Endothelial cell of umbilical vein (primary cell): Measurements from ENCODE around the gene FOXF1. TPM values are rescaled to one million over a fixed set of nuclear protein-coding genes. Genes with fewer than 3 reads are reported as not detected.

Experiments
- BruUV-seq: library from RNA; stranded (reverse); fragments of 400-500 nt; replicated peaks from 2 replicates; lab custom pipeline; 2021; lab: Mats Ljungman, UMichigan
- CTCF ChIA-PET: fragments of 300-600, 350-600 bp; sonication (Branson Sonifier 250); formaldehyde crosslinking; loops from one replicate; lab custom pipeline; 2021; ENCODE audit warnings: antibody characterized with exemption, inconsistent platforms; lab: Charles Lee
- POLR2A ChIA-PET: fragments of 300-600, 350-600 bp; sonication (Branson Sonifier 250); formaldehyde crosslinking; loops from one replicate; lab custom pipeline; 2021; ENCODE audit warnings: antibody characterized with exemption, inconsistent platforms; lab: Charles Lee
- DNase-seq: peaks from one replicate; pipeline ENCODE4 v3.0.0-alpha.2; 2011; ENCODE audit warnings: low read depth, low spot score
- FAIRE-seq: peaks from 2 replicates; lab custom pipeline; 2011; peaks lifted over from hg19 to GRCh38; lab: Jason Lieb, UNC
- H2AFZ ChIP-seq: 2 replicates; pipeline ENCODE4 v1.6.0; 2012; ENCODE audit warnings: low read depth, low read length, control low read depth, inconsistent platforms
- H3K27ac ChIP-seq: 2 replicates; pipeline ENCODE4 v1.5.1; 2011; ENCODE audit warnings: low read depth, mild to moderate bottlenecking, control low read depth, low read length, moderate library complexity; ENCODE audit not compliant: insufficient read depth
- H3K27me3 ChIP-seq, 2 experiments: 2 replicates each; pipeline versions ENCODE4 v1.6.0 to v1.6.1; 2011; ENCODE audit warnings: low read length in 2 of 2, mixed read lengths in 1 of 2; ENCODE audit not compliant: control insufficient read depth in 2 of 2, insufficient read depth in 2 of 2
- H3K36me3 ChIP-seq, 2 experiments: 2 replicates in 1 of 2; 3 replicates in 1 of 2; pipeline ENCODE4 v1.5.1; 2011; ENCODE audit warnings: low read length in 2 of 2, mild to moderate bottlenecking in 1 of 2, moderate library complexity in 1 of 2; ENCODE audit not compliant: control insufficient read depth in 2 of 2, insufficient read depth in 2 of 2; ENCODE audit errors: extremely low read depth in 1 of 2
- H3K4me1 ChIP-seq: 3 replicates; pipeline ENCODE4 v1.5.1; 2011; ENCODE audit warnings: mild to moderate bottlenecking, low read length; ENCODE audit not compliant: control insufficient read depth, insufficient read depth; ENCODE audit errors: extremely low read depth
- H3K4me2 ChIP-seq: 2 replicates; pipeline ENCODE4 v1.6.1; 2011; ENCODE audit warnings: low read length, control low read depth, mixed read lengths; ENCODE audit not compliant: insufficient read depth
- H3K4me3 ChIP-seq, 3 experiments: fragments of 200-600 bp in 1 of 3; sonication (generic), shearing (Covaris generic) in 1 of 3; replicated peaks in 1 of 3; 2 replicates each; pipeline ENCODE4 v1.5.1; 2011 to 2016; ENCODE audit warnings: control low read depth in 3 of 3, low read length in 3 of 3, mild to moderate bottlenecking in 2 of 3, inconsistent platforms in 1 of 3, low read depth in 1 of 3, moderate library complexity in 1 of 3; ENCODE audit not compliant: insufficient read depth in 1 of 3
- H3K79me2 ChIP-seq: 2 replicates; pipeline ENCODE4 v1.6.0; 2012; ENCODE audit warnings: low read length, inconsistent platforms; ENCODE audit not compliant: control insufficient read depth, insufficient read depth
- H3K9ac ChIP-seq: replicated peaks from 2 replicates; pipeline ENCODE3; 2011; ENCODE audit warnings: low read length, control low read depth; ENCODE audit not compliant: insufficient read depth; ENCODE audit errors: extremely low read depth
- H3K9me1 ChIP-seq: replicated peaks from 3 replicates; pipeline ENCODE4 v1.6.0; 2011; ENCODE audit warnings: mild to moderate bottlenecking, low read length; ENCODE audit not compliant: control insufficient read depth, insufficient read depth; ENCODE audit errors: extremely low read depth
- H3K9me3 ChIP-seq: replicated peaks from 2 replicates; pipeline ENCODE4 v1.5.1; 2012; ENCODE audit warnings: low read length, inconsistent platforms; ENCODE audit not compliant: control insufficient read depth, insufficient read depth
- H4K20me1 ChIP-seq: replicated peaks from 2 replicates; pipeline ENCODE3; 2011; ENCODE audit warnings: mild to moderate bottlenecking, low read length; ENCODE audit not compliant: control insufficient read depth, insufficient read depth; ENCODE audit errors: extremely low read depth
- EZH2 ChIP-seq: IDR thresholded peaks from 2 replicates; pipeline ENCODE4 v1.6.1; 2012; ENCODE audit warnings: borderline replicate concordance, low read depth, mild to moderate bottlenecking, moderate library complexity, low read length, inconsistent platforms; ENCODE audit not compliant: severe bottlenecking
- FOS ChIP-seq: IDR thresholded peaks from 2 replicates; pipeline ENCODE4 v1.6.1; 2011; ENCODE audit warnings: mild to moderate bottlenecking, low read length, moderate library complexity, borderline replicate concordance; ENCODE audit not compliant: insufficient read depth
- GATA2 ChIP-seq: IDR thresholded peaks from 2 replicates; pipeline ENCODE4 v1.7.0; 2011; ENCODE audit warnings: low read depth, mild to moderate bottlenecking, moderate library complexity, mixed read lengths, low read length; ENCODE audit not compliant: insufficient read length, insufficient read depth
- JUN ChIP-seq: IDR thresholded peaks from 2 replicates; pipeline ENCODE4 v1.6.1; 2011; ENCODE audit warnings: borderline replicate concordance, low read depth; ENCODE audit not compliant: insufficient read length, insufficient read depth
- MYC ChIP-seq: IDR thresholded peaks from one replicate; pipeline ENCODE4 v1.6.1; 2011; ENCODE audit warnings: mild to moderate bottlenecking, low read depth, low read length
- POLR2A ChIP-seq: IDR thresholded peaks from 2 replicates; pipeline ENCODE4 v1.6.1; 2012; ENCODE audit warnings: low read depth, mild to moderate bottlenecking, control low read depth, low read length
- POLR2AphosphoS5 ChIP-seq: IDR thresholded peaks from 2 replicates; pipeline ENCODE4 v1.6.1; 2012; ENCODE audit warnings: low read depth, mild to moderate bottlenecking, control low read depth, low read length, moderate library complexity; ENCODE audit not compliant: insufficient read depth
- dilution Hi-C: fragments of 300-500 bp; cut with MboI; formaldehyde crosslinking; loops from one replicate; pipeline ENCODE4 v1.15.0; 2019; ENCODE audit warnings: low sequenced_read_pairs; ENCODE audit not compliant: extremely low pct_ligation_motif_present
- intact Hi-C: fragments of 100-400 bp; cut with micrococcal nuclease; formaldehyde crosslinking; loops from one replicate; pipeline ENCODE4 v1.10.0; 2022
- polyA plus RNA-seq, 4 experiments: library from polyadenylated mRNA; depleted of rRNA in 3 of 4; stranded (reverse) in 3 of 4; unstranded in 1 of 4; fragments of >200 nt; gene quantifications; 2 replicates each; pipeline versions ENCODE4 v1.2.1 to v1.2.3, GENCODE V29; 2011 to 2012; ENCODE audit warnings: missing spikeins in 1 of 4
- total RNA-seq: library from RNA; stranded (reverse); gene quantifications from 2 replicates; pipeline ENCODE4 v1.2.3, GENCODE V29; 2021
- TF ChIP-seq, protein P1 (sequence below): IDR thresholded peaks from 2 replicates; pipeline ENCODE4 v1.6.1; 2011; ENCODE audit not compliant: insufficient read depth, insufficient read length
- TF ChIP-seq, protein P2 (sequence below), 2 donors: IDR thresholded peaks; 1 replicate in 1 of 2; 2 replicates in 1 of 2; pipeline ENCODE4 v1.5.1; 2011; ENCODE audit warnings: low read length in 2 of 2, mild to moderate bottlenecking in 2 of 2, moderate library complexity in 2 of 2, control low read depth in 1 of 2, inconsistent platforms in 1 of 2, low read depth in 1 of 2; ENCODE audit not compliant: insufficient read depth in 1 of 2; ENCODE audit errors: extremely low read depth in 1 of 2

FOXF1 gene
- total and polyA plus RNA-seq, 2 donors (not counting 3 experiments of a cell fraction or from before 2014, with no cell fraction given) = 1.0 to 1.1 TPM

DNA sequence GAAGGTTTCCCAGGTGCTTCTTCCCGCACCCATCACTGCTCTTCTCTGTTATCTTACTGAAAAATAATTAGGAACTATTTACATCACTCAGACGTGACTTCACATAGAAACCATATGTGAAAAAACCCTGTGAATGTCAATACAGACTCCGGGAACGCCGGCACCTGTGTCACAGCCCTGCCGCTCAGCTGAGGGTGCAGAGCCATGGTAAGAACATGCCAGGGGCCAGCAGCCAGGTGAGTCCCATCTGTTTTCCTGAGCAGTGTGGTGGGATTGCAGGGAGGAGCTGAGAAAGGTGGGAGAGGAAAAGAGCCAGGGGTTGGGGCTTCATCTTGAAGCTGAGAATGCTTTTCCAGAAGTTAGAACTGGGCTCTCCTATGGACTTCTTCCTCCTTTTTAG, 13.7 kb downstream of the FOXF1 start:
- Histone ChIP-seq H3K4me2 (no peak overlapping the region), H3K9ac (no peak overlapping the region), H2AFZ (no peak overlapping the region), H3K27ac (no peak overlapping the region), H3K36me3 (no peaks in the 10 kb centered on the region), H3K27me3 (no peaks in the 10 kb centered on the region), H3K9me3 (no peaks in the 10 kb centered on the region), H3K4me3 (no peak overlapping the region), H3K4me1 (no peaks in the 10 kb centered on the region), H3K79me2 (no peaks in the 10 kb centered on the region), H4K20me1 (no peaks in the 10 kb centered on the region), H3K9me1 (no peaks in the 10 kb centered on the region)
- no TSS peak for BruUV-seq
- DNase-seq (no peak), FAIRE-seq (no peak)
- ChIA-PET CTCF (no interaction called here), POLR2A (no interaction called here)
- TF ChIP-seq FOS (no peak), POLR2A (no peak), EZH2 (no peak), JUN (no peak), GATA2 (no peak), MYC (no peak), POLR2AphosphoS5 (no peak)
- TF ChIP-seq, protein P1, sequence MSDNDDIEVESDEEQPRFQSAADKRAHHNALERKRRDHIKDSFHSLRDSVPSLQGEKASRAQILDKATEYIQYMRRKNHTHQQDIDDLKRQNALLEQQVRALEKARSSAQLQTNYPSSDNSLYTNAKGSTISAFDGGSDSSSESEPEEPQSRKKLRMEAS = no peak
- TF ChIP-seq, protein P2, sequence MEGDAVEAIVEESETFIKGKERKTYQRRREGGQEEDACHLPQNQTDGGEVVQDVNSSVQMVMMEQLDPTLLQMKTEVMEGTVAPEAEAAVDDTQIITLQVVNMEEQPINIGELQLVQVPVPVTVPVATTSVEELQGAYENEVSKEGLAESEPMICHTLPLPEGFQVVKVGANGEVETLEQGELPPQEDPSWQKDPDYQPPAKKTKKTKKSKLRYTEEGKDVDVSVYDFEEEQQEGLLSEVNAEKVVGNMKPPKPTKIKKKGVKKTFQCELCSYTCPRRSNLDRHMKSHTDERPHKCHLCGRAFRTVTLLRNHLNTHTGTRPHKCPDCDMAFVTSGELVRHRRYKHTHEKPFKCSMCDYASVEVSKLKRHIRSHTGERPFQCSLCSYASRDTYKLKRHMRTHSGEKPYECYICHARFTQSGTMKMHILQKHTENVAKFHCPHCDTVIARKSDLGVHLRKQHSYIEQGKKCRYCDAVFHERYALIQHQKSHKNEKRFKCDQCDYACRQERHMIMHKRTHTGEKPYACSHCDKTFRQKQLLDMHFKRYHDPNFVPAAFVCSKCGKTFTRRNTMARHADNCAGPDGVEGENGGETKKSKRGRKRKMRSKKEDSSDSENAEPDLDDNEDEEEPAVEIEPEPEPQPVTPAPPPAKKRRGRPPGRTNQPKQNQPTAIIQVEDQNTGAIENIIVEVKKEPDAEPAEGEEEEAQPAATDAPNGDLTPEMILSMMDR (IDR thresholded peaks at IDR 0.05; ENCODE audit: extremely low read depth in 1 of 2, insufficient read depth in 1 of 2, low read depth in 1 of 2, low read length in 2 of 2) = no peak
- intact Hi-C loops = no loop called here
- dilution Hi-C loops = no loop called here
